Measurements from ENCODE around the gene SRPK2. TPM values are rescaled to one million over a fixed set of nuclear protein-coding genes. Genes with fewer than 3 reads are reported as not detected.
"Not testable (repeated sequence)": the region's sequence is repeated elsewhere in the genome, so short reads cannot be mapped to it uniquely, and the experiment has no call there.

The SRPK2 gene
- total RNA-seq, 5 donors from 2014 or later (not counting 1 experiment from before 2014, with no cell fraction given): 41.6 to 71.4 (median 46.9) TPM

DNA sequence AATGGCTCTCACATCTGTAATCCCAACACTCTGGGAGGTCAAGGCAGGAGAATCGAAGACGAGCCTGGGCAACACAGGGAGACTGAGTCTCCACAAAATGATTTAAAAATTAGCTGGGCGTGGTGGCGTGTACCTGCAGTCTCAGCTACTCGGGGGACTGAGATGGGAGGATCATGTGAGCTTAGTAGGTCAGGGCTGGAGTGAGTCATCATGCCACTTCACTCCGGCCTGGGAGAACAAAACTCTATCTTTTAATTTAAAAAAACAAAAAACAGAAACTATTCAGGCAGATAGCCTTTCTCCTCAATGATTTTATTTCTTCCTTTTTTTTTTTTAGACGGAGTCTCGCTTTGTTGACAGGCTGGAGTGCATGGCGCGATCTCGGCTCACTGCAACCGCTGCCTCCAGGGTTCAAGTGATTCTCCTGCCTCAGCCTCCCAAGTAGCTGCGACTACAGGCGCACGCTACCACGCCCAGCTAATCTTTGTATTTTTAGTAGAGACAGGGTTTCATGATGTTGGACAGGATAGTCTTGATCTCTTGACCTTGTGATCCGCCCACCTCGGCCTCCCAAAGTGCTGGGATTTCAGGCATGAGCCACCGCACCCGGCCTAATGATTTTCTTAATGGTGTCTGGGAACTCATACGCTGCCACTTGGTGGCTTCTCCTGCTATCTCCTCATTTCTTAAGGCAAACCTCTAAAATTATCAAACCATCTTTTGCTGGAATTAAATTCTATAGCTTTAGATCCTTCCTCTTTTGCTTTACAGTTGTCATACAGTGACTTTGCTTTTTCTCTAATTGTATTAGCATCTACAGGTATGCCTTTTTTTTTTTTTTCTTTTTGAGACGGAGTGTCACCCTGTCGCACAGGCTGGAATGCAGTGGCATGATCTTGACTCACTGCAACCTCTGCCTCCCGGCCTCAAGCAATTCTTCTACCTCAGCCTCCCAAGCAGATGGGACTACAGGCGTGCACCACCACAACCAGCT is 22.9 kb downstream of the SRPK2 start:
- no peaks in the 10 kb centered on the region for H3K27me3 Mint-ChIP-seq
- ATAC-seq (replicated peaks in 1 of 4) (no peak), DNase-seq (no peak)
- peaks cover 30% of the 10 kb centered on the region for H3K36me3 Mint-ChIP-seq
- Histone ChIP-seq H3K27me3 (replicated peaks in 1 of 2; ENCODE audit: control insufficient read depth in 2 of 2, extremely low read depth in 1 of 2, insufficient read depth in 2 of 2, low read length in 1 of 2) (no peaks in the 10 kb centered on the region), H3K27ac (ENCODE audit: low read length) (no peak overlapping the region), H3K9me3 (no peaks in the 10 kb centered on the region), H3K4me3 (ENCODE audit: control insufficient read depth in 1 of 2, extremely low read depth in 1 of 2, low read length in 1 of 2) (no peak overlapping the region), H3K4me1 (ENCODE audit: control insufficient read depth in 1 of 2, extremely low read depth in 1 of 2, insufficient read depth in 2 of 2, low read length in 2 of 2) (peaks cover 0 to 7% of the 10 kb centered on the region in 2 experiments), H3K36me3 (ENCODE audit: control insufficient read depth in 2 of 2, extremely low read depth in 1 of 2, insufficient read depth in 1 of 2, low read length in 1 of 2) (no peaks in the 10 kb centered on the region)
- no peak overlapping the region for H3K4me3 Mint-ChIP-seq
- H3K27ac Mint-ChIP-seq: peak overlapping the region in 1 of 2 donors; percentile 42
- H3K4me1 Mint-ChIP-seq: peaks cover 44 to 59% (median 59%) of the 10 kb centered on the region in 3 donors
- ChIA-PET CTCF (interaction anchor here in 1 of 2 donors (0.6 kb wide), 1 partner anchor 60 kb away, joined by 3 read pairs; no protein-coding TSS in a partner anchor), POLR2A (interaction anchor here in 1 of 2 donors (0.7 kb wide), 3 partner anchors 10 to 1485 kb away, joined by 3 to 14 read pairs (median 3); no protein-coding TSS in a partner anchor)
- H3K9me3 Mint-ChIP-seq: no peaks in the 10 kb centered on the region
- WGBS (ENCODE audit: insufficient coverage): 100% methylated on average over 6 of the region's 25 CpGs

GRCh38 chr7:105364684-105365083 is 24.0 kb downstream of the SRPK2 start:
- Histone ChIP-seq H3K27ac (ENCODE audit: low read length) (no peak overlapping the region), H3K4me3 (ENCODE audit: control insufficient read depth in 1 of 2, extremely low read depth in 1 of 2, low read length in 1 of 2) (no peak overlapping the region), H3K4me1 (ENCODE audit: control insufficient read depth in 1 of 2, extremely low read depth in 1 of 2, insufficient read depth in 2 of 2, low read length in 2 of 2) (peaks cover 0 to 7% of the 10 kb centered on the region in 2 experiments), H3K36me3 (ENCODE audit: control insufficient read depth in 2 of 2, extremely low read depth in 1 of 2, insufficient read depth in 1 of 2, low read length in 1 of 2) (no peaks in the 10 kb centered on the region), H3K9me3 (no peaks in the 10 kb centered on the region), H3K27me3 (replicated peaks in 1 of 2; ENCODE audit: control insufficient read depth in 2 of 2, extremely low read depth in 1 of 2, insufficient read depth in 2 of 2, low read length in 1 of 2) (no peaks in the 10 kb centered on the region)
- H3K4me1 Mint-ChIP-seq: peaks cover 41 to 63% (median 61%) of the 10 kb centered on the region in 3 donors
- no CpG with 5 or more reads among the region's 3 CpGs for WGBS (ENCODE audit: insufficient coverage)
- no peaks in the 10 kb centered on the region for H3K9me3 Mint-ChIP-seq
- H3K27ac Mint-ChIP-seq: no peak overlapping the region
- ATAC-seq (replicated peaks in 1 of 4): no peak
- no peaks in the 10 kb centered on the region for H3K27me3 Mint-ChIP-seq
- ChIA-PET POLR2A (interaction anchor here in 1 of 2 donors (0.7 kb wide), 1 partner anchor 1486 kb away, joined by 14 read pairs; no protein-coding TSS in a partner anchor), CTCF (interaction anchor here in 1 of 2 donors (0.5 kb wide), 1 partner anchor 329 kb away, joined by 3 read pairs; no protein-coding TSS in a partner anchor)
- H3K36me3 Mint-ChIP-seq: peaks cover 38% of the 10 kb centered on the region
- DNase-seq: no peak
- no peak overlapping the region for H3K4me3 Mint-ChIP-seq

GRCh38 chr7:105363657-105364056 is 25.1 kb downstream of the SRPK2 start:
- H3K4me1 ChIP-seq (ENCODE audit: control insufficient read depth in 1 of 2, extremely low read depth in 1 of 2, insufficient read depth in 2 of 2, low read length in 2 of 2); H3K36me3 ChIP-seq (ENCODE audit: control insufficient read depth in 2 of 2, extremely low read depth in 1 of 2, insufficient read depth in 1 of 2, low read length in 1 of 2); H3K27me3 ChIP-seq (replicated peaks in 1 of 2; ENCODE audit: control insufficient read depth in 2 of 2, extremely low read depth in 1 of 2, insufficient read depth in 2 of 2, low read length in 1 of 2); H3K9me3 Mint-ChIP-seq; H3K9me3 ChIP-seq; DNase-seq; CTCF ChIA-PET; H3K27me3 Mint-ChIP-seq; H3K4me3 Mint-ChIP-seq; ATAC-seq (replicated peaks in 1 of 4); H3K27ac ChIP-seq (ENCODE audit: low read length); POLR2A ChIA-PET; H3K4me3 ChIP-seq (ENCODE audit: control insufficient read depth in 1 of 2, extremely low read depth in 1 of 2, low read length in 1 of 2); H3K27ac Mint-ChIP-seq: not testable (repeated sequence)
- WGBS (ENCODE audit: insufficient coverage): no CpG with 5 or more reads among the region's 6 CpGs
- Mint-ChIP-seq H3K36me3 (peaks cover 42% of the 10 kb centered on the region), H3K4me1 (peaks cover 38 to 62% (median 58%) of the 10 kb centered on the region in 3 donors)

- ATAC-seq (replicated peaks in 1 of 4); POLR2A ChIA-PET; CTCF ChIA-PET; H3K27me3 ChIP-seq (replicated peaks in 1 of 2; ENCODE audit: control insufficient read depth in 2 of 2, extremely low read depth in 1 of 2, insufficient read depth in 2 of 2, low read length in 1 of 2); H3K4me1 ChIP-seq (ENCODE audit: control insufficient read depth in 1 of 2, extremely low read depth in 1 of 2, insufficient read depth in 2 of 2, low read length in 2 of 2); H3K9me3 Mint-ChIP-seq; H3K36me3 ChIP-seq (ENCODE audit: control insufficient read depth in 2 of 2, extremely low read depth in 1 of 2, insufficient read depth in 1 of 2, low read length in 1 of 2); H3K4me3 Mint-ChIP-seq; H3K27ac ChIP-seq (ENCODE audit: low read length); H3K27ac Mint-ChIP-seq; H3K27me3 Mint-ChIP-seq; H3K4me3 ChIP-seq (ENCODE audit: control insufficient read depth in 1 of 2, extremely low read depth in 1 of 2, low read length in 1 of 2); H3K9me3 ChIP-seq; DNase-seq: not testable (repeated sequence)
- Mint-ChIP-seq H3K4me1 (peaks cover 32 to 59% (median 56%) of the 10 kb centered on the region in 3 donors), H3K36me3 (peaks cover 42% of the 10 kb centered on the region)
- WGBS (ENCODE audit: insufficient coverage): 83% methylated on average over 1 of the region's 5 CpGs
Observed at GRCh38 chr7:105362685-105363084, 26.0 kb downstream of the SRPK2 start.

DNA sequence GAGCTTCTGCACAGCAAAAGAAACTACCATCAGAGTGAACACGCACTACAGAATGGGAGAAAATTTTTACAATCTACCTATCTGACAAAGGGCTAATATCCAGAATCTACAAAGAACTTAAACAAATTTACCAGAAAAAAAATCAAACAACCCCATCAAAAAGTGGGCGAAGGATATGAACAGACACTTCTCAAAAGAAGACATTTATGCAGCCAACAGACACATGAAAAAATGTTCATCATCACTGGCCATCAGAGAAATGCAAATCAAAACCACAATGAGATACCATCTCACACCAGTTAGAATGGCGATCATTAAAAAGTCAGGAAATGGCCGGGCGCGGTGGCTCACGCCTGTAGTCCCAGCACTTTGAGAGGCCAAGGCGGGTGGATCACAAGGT is 26.7 kb downstream of the SRPK2 start:
- DNase-seq; ATAC-seq (replicated peaks in 1 of 4); H3K27ac ChIP-seq (ENCODE audit: low read length); H3K27me3 Mint-ChIP-seq; H3K36me3 ChIP-seq (ENCODE audit: control insufficient read depth in 2 of 2, extremely low read depth in 1 of 2, insufficient read depth in 1 of 2, low read length in 1 of 2); H3K27me3 ChIP-seq (replicated peaks in 1 of 2; ENCODE audit: control insufficient read depth in 2 of 2, extremely low read depth in 1 of 2, insufficient read depth in 2 of 2, low read length in 1 of 2); H3K4me3 Mint-ChIP-seq; H3K4me3 ChIP-seq (ENCODE audit: control insufficient read depth in 1 of 2, extremely low read depth in 1 of 2, low read length in 1 of 2); POLR2A ChIA-PET; H3K9me3 Mint-ChIP-seq; H3K4me1 ChIP-seq (ENCODE audit: control insufficient read depth in 1 of 2, extremely low read depth in 1 of 2, insufficient read depth in 2 of 2, low read length in 2 of 2); H3K9me3 ChIP-seq: not testable (repeated sequence)
- CTCF ChIA-PET: interaction anchor here in 1 of 2 donors (0.6 to 0.7 kb wide), 2 partner anchors 78 to 623 kb away, joined by 3 to 4 read pairs; no protein-coding TSS in a partner anchor
- Mint-ChIP-seq H3K4me1 (peaks cover 28 to 58% (median 56%) of the 10 kb centered on the region in 3 donors), H3K36me3 (peaks cover 42% of the 10 kb centered on the region), H3K27ac (peak overlapping the region; percentile 28 to 44)
- 100% methylated on average over 6 of the region's 8 CpGs for WGBS (ENCODE audit: insufficient coverage)

- WGBS (ENCODE audit: insufficient coverage): no CpG with 5 or more reads among the region's 2 CpGs
- ATAC-seq (replicated peaks in 1 of 4); POLR2A ChIA-PET: not testable (repeated sequence)
Observed at GRCh38 chr7:105360149-105360548, 28.6 kb downstream of the SRPK2 start.

More at GRCh38 chr7:105360149-105360548, 28.6 kb downstream of the SRPK2 start:
- H3K9me3 ChIP-seq; H3K9me3 Mint-ChIP-seq; H3K27ac Mint-ChIP-seq; DNase-seq; H3K4me3 Mint-ChIP-seq; H3K27me3 Mint-ChIP-seq; H3K27ac ChIP-seq (ENCODE audit: low read length); H3K4me3 ChIP-seq (ENCODE audit: control insufficient read depth in 1 of 2, extremely low read depth in 1 of 2, low read length in 1 of 2); H3K36me3 ChIP-seq (ENCODE audit: control insufficient read depth in 2 of 2, extremely low read depth in 1 of 2, insufficient read depth in 1 of 2, low read length in 1 of 2); H3K27me3 ChIP-seq (replicated peaks in 1 of 2; ENCODE audit: control insufficient read depth in 2 of 2, extremely low read depth in 1 of 2, insufficient read depth in 2 of 2, low read length in 1 of 2): not testable (repeated sequence)
- CTCF ChIA-PET: interaction anchor here in 1 of 2 donors (0.6 kb wide), 1 partner anchor 64 kb away, joined by 3 read pairs; no protein-coding TSS in a partner anchor
- peaks cover 0 to 16% of the 10 kb centered on the region in 2 experiments for H3K4me1 ChIP-seq (ENCODE audit: control insufficient read depth in 1 of 2, extremely low read depth in 1 of 2, insufficient read depth in 2 of 2, low read length in 2 of 2)
- Mint-ChIP-seq H3K36me3 (peaks cover 32% of the 10 kb centered on the region), H3K4me1 (peaks cover 36 to 64% (median 58%) of the 10 kb centered on the region in 3 donors)
